Renal cortical epithelial cell (primary cell): ENCODE data around the gene KLK2. TPM values are rescaled to one million over a fixed set of nuclear protein-coding genes. Genes with fewer than 3 reads are reported as not detected.
A peak's percentile ranks its signal among the peaks of the same experiment; 100 is the strongest.

ENCODE experiments used
- DNase-seq: peaks from one replicate; pipeline ENCODE4 v3.0.0-alpha.2; 2011; ENCODE audit warnings: low read depth
- total RNA-seq: library from RNA; depleted of rRNA; stranded (reverse); fragments of >200 nt; gene quantifications from 2 replicates; pipeline ENCODE4 v1.2.3, GENCODE V29; 2014

Gene KLK2
- not detected in 2 replicates for total RNA-seq

DNA sequence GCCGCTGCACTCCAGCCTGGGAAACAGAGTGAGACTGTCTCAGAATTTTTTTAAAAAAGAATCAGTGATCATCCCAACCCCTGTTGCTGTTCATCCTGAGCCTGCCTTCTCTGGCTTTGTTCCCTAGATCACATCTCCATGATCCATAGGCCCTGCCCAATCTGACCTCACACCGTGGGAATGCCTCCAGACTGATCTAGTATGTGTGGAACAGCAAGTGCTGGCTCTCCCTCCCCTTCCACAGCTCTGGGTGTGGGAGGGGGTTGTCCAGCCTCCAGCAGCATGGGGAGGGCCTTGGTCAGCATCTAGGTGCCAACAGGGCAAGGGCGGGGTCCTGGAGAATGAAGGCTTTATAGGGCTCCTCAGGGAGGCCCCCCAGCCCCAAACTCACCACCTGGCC lies at the start of gene KLK2:
TSS of gene KLK2 (plus strand) at position 384 of the 400 bp plus-strand sequence. CDS start 35 bp downstream, outside the sequence.
- DNase-seq: no peak

DNA sequence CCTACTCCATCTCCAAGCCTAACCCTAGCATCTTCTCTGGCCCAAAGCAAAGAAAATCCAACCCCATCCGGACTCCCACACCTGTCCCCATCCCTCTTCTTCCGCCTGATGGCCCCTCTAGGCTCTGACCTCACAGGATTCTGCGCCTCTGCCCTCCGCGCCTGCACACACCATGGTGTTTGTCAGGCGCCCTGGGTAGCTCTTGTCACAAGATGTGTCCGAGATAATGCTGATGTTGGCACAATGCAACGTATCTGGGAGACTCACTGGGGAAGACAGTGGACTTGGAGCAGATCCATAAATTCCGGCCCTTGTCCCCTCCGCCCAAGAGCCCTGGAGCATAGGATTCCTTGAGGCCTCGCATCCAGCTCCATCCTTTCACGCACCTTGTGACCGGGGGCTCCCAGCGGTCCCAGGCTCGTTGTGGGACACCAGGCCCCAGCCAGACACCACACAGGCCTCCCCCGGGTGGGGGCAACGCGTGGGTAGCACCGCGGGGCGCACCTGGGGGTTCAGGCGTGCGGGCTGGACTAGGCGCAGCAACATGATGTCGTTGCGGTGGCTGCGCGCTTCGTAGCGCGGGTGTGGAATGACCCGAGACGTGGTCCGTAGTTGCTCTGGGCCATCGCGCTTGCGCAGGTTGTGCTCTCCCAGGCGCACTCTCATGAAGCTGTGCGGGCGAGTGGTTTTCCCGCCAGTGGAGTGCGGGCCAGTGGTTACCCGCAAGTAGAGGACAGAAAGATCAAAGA lies 46.6 kb upstream of the KLK2 start:
- DNase-seq: no peak

DNA sequence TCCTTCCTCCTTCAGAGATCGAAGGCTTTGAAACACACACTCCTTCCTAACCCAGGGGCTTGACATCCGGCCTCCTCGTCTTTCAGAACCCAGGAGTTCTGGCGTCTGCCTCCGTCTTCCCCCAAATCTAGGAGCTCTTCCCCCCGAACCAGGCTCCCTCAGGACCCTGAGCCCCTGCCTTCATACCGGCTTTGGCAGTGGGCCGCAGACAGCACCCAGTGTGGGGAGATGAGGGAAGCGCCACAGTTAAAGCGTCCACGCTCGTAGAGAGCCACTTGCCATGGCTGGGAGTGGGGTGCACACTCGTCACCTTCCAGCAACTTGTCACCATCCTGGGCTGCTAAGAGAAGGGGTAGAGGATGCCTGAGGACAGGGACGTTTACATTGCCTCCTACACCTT lies 45.8 kb upstream of the KLK2 start:
- DNase-seq: no peak

DNA sequence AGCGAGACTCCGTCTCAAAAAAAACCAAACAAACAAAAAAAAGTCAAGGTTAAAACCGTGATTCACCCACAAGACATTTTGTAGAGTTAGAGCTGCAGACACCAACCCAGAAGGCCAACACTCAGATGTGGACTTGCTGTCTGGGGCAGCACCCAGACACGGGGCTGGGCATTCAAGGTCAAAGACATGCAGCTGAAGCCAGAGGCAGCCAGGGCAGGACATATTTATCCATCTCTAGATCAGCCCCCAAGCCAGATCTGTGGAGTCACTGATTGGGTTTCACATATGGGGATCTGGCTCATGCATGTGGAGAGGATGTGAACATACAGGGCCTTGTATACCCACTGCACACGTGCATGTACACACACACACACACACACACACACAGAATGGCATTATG lies 43.4 kb upstream of the KLK2 start:
- peak; percentile 11 for DNase-seq

DNA sequence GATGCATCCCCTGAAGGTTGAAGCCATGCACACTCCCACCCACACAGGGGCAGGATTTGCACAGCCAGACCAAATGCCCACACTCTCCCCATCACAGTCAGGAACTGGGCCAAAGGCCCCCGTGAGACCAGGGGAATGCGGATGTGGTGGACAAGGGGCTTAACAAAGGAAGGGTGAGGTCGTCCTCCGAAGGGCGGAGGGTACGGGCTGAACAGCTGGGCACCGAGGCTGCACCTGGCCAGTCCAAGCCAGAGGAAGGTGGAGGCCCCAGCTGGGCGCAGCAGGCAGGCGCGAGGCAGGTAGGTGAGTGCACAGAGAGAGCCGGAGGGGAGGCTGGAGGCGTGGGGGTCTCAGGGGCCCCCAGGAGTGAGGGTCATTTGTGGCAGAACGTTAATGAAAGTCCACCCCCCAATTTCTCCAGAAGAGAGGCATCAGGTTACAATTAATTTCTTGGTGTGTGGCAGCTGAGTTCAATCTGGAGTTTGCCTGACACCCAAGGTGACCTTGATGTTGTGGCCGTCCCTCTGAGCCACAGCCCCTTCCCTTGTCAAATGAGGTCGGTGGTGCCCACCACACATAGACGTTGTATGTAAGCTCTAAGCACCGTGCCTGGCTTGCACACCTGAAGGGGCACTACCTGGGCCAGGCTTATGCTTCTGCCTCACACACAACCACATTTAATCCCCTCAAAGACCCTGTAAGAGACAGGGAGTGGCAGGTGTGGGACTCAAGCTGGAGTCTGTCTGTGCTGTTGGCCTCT lies 42.8 kb upstream of the KLK2 start:
- no peak for DNase-seq

DNA sequence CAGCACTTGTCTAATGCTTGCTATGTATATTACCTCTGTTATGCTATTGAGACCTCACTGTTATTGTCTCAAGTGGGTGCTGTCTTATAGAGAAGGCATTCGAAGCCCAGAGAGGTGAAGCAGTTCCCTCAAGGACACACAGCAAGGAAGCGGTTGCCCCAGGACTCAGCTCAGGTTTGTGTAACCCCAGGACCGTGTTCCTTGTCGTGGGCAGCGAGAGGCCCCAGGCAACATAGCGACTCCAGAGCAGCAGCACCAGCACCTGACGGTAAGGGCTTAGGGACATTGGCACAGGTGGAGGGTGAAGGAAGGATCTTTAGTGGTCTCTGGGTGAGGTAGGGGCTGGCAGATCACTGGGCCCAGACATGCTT lies 42.2 kb upstream of the KLK2 start:
- no peak for DNase-seq

DNA sequence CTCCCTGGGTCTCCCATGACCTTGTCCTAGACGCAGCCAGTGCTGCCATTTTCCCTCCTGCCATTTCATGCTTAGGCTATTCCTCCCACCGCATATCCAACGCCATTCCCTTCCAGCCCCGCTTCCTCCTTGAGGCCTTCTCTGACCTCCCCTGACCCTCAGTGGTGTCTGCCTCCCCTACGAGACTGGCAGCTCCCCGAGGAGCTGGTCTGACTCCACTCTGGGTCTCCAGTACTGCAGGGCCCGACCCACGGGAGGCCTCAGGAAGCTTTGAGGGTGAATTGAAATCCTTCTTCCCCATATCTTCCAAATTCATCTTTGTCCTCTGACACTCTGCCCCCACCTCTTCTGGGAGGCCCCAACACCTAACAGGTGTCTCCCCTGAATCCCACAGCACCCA lies 40.6 kb upstream of the KLK2 start:
- DNase-seq: no peak

DNA sequence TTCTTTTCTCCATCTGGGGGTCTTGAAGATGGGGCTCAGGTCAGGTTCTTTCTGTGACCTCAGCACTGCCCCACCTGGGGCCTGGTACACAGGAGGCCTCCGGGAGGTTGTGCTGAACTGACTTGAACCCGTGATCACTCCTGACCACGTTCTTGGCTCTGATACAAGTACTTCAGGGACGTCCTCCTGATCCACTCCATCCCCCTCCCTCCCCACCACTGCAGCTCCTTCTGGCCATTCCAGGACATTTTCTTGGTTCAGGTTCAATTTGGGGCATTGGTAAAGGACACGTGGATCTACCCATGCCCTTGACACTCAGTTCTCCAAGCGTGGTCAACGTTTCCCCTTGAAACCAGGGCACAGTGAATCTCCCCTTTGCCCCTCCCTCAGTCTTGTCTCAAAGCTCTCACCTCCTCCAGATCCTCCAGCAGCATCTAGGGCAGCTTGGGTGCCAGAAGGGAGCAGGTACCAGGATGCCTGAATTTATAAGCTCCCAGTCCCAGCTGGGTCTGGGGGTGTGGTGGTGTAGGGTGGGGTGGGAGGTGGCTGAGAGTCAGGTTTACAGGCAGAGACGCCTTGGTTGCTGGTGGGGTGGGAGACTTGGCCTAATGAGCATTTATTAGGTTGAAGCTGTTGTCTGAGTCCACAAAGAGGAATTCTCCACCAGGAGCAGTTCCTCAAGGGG lies 40.0 kb upstream of the KLK2 start, which contains the start of gene KLK15:
TSS of gene KLK15 (minus strand) at position 458 of the 685 bp plus-strand sequence. CDS start 2,082 bp downstream, outside the sequence.
- no peak for DNase-seq

DNA sequence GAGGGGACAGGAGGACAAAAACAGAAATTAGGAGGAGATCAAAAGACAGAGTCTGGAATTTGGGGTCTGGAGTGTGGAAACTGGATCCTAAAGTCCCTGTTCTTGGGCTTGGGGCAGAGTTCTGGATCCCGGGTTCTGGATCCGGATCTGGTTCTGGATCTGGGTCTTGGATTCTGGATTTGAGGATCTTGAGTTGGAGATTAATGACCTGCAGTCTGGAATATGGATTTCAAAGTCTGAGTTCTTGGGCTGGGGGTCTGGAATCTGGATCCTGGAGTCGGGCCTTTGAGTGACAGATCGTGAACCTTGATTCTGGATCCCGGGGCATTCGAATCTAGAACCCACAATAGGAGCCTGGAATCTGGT lies 39.5 kb upstream of the KLK2 start:
- no peak for DNase-seq

DNA sequence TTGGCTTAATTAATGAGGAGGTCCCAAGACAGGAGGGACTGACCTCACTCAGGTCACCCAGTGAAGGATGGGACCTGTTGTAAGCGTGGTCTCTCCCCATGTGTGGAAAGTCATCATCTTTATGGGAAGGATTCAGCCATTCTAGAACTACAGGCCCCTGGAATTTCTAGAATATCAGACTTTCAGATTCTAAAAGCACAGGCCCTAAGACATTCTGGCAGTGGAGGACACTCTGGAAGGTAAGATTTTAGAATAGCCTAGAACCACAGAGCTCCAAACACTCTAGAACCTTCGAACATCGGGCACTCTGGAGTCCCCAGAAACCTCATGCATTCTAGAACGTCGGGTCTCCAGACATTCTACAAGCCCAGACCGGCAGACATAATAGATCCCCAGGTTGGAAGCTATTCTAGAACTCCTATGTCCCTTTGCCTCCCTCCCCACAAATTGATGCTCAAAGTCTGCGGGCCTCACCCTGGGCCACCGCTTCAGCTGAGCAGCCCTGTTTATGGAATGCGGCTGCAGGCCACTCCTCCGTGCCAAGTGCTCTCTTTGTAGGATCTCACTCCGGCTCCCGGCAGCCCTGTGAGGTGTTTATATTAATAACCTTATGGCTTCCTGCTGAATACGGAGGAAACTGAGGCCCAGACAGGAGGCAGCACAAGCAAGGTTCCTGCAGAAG lies 38.0 kb upstream of the KLK2 start:
- no peak for DNase-seq

DNA sequence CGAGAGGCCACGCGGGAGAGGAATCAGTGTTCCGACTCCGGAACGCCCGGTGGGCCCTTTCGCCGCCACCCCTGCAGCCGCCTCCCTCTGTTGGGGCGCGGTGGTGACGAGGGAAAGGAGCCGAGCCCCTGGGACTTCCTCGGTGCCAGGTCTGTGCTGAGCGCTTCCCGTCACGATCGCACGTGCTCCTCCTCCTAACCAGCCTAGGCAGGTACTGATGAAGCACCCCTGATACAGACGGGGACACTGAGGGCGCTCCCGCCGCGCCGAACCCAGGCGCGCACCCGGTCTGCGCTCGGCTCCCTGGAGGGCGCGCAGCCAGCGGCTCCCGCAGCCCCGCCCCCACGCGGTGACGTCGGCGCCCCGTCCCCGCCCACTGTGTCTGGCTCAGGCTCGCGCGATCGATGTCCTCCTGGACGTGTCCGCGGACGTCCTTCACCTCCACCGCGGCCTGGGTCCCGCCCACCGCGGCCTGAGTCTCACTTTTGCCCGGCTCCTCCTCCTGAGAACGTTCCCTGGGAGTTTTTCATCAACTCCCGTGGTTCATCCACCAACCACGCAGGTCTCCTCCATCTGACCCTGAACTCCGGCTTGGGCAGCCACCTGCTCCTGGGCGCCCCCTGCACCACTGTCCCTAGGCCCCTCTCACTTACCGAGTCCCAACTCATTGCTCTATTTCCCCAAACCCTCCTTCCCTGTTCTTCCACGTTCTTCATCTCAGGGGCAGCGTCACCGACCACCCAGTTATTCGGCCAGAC lies 37.3 kb upstream of the KLK2 start:
- peak; percentile 13 for DNase-seq

DNA sequence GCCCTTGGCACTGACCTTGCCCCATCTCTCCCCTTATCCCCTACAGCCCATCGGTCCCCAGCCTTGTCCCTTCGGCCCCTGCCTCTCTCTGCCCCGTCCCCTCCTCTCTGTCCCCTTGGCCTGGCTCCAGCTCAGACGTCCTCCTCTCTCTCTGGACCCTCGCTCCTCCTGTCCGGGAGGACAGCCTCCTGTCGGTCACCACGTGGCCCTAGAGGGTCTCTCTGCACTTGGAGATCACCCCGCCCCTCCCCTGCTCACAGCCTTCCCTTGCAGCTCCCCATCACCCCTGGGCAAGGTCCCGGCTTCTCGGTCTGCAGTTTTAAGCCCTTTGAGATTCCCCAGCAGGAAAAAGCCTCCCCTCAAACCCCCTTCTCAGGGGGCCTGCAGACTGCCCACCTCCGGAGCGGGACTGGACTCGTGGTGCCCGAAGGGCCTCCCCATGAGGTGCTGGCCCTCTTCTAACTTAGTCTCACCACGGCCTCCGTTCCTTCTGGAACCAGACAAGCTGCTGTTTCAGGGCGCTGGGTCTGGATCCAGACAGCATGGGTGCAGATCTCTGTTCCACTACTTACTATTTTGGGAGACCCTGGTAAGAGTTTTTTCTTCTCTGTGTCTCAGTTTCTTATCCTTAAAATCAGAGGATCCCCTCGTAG lies 36.6 kb upstream of the KLK2 start:
- DNase-seq: no peak

DNA sequence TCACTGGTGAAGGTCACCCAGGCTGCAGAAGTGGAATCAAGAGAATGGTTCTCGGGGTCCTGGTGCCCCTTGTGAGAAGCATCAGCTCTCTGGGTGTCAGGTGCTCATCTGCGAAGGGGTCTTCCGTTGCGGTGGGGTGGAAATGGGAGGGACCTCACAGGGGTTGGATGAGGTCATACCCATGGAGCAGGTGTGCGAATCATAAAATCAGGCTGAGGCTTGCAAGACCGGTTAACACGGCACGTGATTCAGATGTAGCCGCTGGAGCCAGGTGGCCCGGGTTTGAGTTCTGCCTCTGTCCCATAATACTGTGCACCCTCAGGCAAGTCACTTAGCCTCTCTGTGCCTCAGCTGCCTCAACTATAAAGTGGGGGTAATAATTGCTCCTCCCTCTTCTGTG lies 35.9 kb upstream of the KLK2 start:
- DNase-seq: no peak

DNA sequence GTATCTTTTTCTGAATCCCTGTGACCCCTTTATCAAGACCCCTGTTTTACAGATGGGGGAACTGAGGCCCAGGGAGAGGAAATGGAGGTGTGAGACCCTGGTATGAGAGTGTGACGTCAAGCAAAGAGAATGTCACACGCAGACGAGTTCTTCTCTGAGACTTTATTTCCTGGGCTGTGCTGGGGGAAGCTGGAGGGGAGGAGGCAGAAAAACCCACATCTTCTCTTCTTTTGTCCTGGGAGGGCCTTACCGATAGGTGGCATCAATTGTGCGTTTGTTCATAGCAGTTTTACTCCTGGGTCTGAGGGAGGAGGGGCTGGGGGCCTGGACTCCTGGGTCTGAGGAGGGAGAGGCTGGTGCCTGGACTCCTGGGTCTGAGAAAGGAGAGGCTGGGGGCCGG lies 35.0 kb upstream of the KLK2 start:
- no peak for DNase-seq

DNA sequence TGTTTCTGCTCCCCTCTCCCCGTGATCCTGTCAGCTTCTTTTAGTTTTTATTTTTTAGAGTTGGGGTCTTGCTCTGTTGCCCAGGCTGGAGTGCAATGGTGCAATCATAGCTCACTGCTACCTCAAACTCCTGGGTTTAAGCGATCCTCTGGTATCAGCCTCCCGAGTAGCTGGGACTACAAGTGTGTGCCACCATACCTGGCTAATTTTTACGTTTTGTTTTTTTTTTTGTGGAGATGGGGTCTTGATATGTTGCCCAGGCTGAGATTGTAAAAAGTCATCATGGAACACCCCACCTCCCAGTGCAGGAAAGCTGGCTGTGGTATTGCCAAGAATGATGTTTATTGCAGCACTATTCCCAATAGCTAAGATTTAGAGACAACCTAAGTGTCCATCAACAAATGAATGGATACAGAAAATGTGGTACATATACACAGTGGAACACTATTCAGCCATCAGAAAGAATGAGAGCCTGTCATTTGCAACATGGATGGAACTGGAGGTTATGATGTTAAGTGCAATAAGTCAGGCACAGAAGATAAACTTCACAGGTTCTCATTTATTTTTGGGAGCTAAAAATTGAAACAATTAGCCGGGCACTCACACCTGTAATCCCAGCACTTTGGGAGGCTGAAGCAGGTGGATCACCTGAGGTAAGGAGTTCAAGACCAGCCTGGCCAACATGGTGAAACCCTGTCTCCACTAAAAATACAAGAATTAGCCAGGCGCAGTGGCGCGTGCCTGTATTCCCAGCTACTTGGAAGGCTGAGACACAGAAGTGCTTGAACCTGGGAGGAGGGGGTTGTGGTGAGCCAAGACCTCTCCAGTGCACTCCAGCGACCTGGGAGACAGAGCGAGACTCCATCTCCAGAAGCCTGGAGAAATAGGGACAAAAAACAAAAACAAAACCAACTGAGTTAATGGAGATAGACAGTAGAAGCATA lies 33.3 kb upstream of the KLK2 start:
- no peak for DNase-seq

DNA sequence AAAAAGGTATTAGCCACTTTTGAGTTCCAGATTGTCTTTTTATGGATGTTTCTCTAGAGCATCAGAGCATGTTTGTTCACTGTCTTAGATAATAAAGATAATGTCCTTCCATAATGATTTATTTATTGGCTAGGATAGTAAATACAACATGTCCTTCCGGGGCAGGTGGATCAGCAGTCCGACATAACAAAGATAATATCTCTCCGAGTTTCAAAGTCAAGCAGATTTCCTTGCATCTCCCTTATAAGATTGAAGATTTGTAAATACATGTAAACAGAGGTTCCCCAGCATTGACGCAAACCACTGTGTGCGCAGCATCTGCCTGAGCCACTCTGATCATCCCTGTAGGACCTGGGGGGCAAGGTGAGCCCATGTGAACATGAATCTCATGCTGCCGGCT lies 31.1 kb upstream of the KLK2 start:
- no peak for DNase-seq

DNA sequence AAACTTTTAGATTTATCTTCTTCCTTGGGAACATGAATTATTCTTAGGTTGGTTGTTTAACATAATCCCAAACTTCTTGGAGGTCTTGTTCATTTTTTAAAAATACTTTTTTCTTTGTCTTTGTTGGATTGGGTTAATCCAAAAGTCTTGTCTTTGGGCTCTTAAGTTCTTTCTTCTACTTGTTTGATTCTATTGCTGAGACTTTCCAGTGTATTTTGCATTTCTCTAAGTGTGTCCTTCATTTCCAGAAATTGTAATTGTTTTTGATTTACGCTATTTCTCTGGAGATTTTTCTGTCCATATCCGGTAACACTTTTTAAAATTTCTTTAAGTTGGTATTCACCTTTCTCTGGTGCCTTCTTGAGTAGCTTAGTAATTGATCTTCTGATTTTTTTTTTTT lies 30.0 kb upstream of the KLK2 start:
- no peak for DNase-seq

DNA sequence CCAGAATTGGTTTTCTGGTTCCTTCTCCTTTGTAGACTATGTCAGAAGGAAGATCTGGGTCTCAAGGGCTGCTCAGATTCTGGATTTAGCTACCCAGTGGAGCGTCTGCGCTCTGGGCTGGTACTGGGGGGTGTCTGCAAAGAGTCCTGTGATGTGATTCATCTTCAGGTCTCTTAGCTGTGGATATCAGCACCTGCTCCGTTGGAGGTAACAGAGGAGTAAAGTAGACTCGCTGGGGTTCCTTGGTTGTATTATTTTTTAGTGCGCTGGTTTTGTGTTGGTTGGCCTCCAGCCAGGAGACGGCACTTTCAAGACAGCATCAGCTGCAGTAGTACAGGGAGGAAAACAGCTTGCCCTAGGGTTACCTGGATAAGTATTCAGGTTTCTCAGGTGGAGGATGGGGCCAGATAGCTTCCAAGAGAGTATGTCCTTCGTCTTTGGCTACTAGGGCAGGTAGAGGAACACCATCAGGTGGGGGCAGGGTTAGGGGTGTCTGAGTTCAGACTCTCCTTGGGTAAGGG lies 29.5 kb upstream of the KLK2 start:
- no peak for DNase-seq

DNA sequence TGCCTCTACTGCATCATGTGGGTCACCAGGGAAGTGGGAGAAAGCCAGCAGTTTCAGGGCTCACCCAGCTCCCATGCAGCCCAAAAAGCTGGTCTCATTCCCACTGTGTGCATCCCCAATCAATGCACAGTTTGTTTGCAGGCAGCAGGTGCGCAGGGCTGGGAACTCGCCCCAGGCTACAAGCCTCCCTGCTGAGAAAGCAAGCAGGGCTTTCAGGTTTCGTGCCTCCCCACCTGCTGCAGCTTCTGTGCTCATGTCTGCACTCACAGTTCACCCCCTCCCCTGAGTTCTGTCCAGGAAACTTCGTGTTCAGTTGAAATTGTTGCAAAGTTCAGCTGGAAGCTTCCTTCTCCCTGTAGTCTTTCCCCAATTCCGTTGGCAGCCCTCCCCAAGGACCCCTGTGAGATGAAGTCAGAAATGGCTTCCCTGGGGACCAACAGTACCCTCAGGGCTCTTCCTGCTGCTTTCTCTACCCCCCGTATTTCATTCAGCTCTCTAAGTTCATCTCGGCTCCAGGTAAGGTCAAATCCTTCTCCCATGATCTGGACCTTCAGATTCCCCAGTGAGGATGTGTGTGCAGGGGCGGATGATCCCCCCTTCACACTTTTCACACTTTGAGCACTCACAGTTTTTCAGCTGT lies 28.8 kb upstream of the KLK2 start:
- no peak for DNase-seq
